ENCODE data around the gene SV2B. TPM values are rescaled to one million over a fixed set of nuclear protein-coding genes. Genes with fewer than 3 reads are reported as not detected.

Gene SV2B
- total RNA-seq, 1 donor from 2014 or later = not detected

GRCh38 chr15:91117375-91117774, 17.3 kb downstream of the SV2B start:
- no peaks in the 10 kb centered on the region for H3K27me3 ChIP-seq (ENCODE audit: insufficient read depth, low read length)
- Mint-ChIP-seq H3K9me3 (ENCODE audit: unreplicated experiment) (peaks cover 6% of the 10 kb centered on the region), H3K27ac (ENCODE audit: unreplicated experiment) (no peak overlapping the region), H3K27me3 (ENCODE audit: low read depth, unreplicated experiment) (peaks cover 12% of the 10 kb centered on the region), H3K4me1 (ENCODE audit: low read depth, unreplicated experiment) (no peaks in the 10 kb centered on the region), H3K4me3 (ENCODE audit: unreplicated experiment) (no peak overlapping the region), H3K36me3 (ENCODE audit: low read depth, unreplicated experiment) (no peaks in the 10 kb centered on the region)
- no peak overlapping the region for H3K9ac ChIP-seq (ENCODE audit: low read length)
- H3K9me3 ChIP-seq (ENCODE audit: insufficient read depth, low read depth, low read length) = no peaks in the 10 kb centered on the region
- no peak overlapping the region for H3K4me2 ChIP-seq (ENCODE audit: low read length)
- no peaks in the 10 kb centered on the region for H3K79me2 ChIP-seq (ENCODE audit: insufficient read depth, low read length)
- H3K36me3 ChIP-seq (ENCODE audit: insufficient read depth, low read length) = no peaks in the 10 kb centered on the region
- DNase-seq (ENCODE audit: low read depth) (no peak), FAIRE-seq (no peak)
- TF ChIP-seq, protein P1, sequence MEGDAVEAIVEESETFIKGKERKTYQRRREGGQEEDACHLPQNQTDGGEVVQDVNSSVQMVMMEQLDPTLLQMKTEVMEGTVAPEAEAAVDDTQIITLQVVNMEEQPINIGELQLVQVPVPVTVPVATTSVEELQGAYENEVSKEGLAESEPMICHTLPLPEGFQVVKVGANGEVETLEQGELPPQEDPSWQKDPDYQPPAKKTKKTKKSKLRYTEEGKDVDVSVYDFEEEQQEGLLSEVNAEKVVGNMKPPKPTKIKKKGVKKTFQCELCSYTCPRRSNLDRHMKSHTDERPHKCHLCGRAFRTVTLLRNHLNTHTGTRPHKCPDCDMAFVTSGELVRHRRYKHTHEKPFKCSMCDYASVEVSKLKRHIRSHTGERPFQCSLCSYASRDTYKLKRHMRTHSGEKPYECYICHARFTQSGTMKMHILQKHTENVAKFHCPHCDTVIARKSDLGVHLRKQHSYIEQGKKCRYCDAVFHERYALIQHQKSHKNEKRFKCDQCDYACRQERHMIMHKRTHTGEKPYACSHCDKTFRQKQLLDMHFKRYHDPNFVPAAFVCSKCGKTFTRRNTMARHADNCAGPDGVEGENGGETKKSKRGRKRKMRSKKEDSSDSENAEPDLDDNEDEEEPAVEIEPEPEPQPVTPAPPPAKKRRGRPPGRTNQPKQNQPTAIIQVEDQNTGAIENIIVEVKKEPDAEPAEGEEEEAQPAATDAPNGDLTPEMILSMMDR (IDR thresholded peaks at IDR 0.05; ENCODE audit: insufficient read depth, low read depth, low read length) = no peak
- TF ChIP-seq EZH2 (IDR thresholded peaks at IDR 0.05; ENCODE audit: insufficient read depth, low read length) = no peak
- no peaks in the 10 kb centered on the region for H4K20me1 ChIP-seq (ENCODE audit: insufficient read depth, low read length)
- no peak overlapping the region for H3K27ac ChIP-seq (ENCODE audit: low read depth, low read length)
- H3K4me3 ChIP-seq (ENCODE audit: insufficient read depth, low read depth, low read length) = no peak overlapping the region
- H3K4me1 ChIP-seq (ENCODE audit: insufficient read depth, low read length) = no peaks in the 10 kb centered on the region
- H2AFZ ChIP-seq (ENCODE audit: low read depth, low read length) = no peak overlapping the region

DNA sequence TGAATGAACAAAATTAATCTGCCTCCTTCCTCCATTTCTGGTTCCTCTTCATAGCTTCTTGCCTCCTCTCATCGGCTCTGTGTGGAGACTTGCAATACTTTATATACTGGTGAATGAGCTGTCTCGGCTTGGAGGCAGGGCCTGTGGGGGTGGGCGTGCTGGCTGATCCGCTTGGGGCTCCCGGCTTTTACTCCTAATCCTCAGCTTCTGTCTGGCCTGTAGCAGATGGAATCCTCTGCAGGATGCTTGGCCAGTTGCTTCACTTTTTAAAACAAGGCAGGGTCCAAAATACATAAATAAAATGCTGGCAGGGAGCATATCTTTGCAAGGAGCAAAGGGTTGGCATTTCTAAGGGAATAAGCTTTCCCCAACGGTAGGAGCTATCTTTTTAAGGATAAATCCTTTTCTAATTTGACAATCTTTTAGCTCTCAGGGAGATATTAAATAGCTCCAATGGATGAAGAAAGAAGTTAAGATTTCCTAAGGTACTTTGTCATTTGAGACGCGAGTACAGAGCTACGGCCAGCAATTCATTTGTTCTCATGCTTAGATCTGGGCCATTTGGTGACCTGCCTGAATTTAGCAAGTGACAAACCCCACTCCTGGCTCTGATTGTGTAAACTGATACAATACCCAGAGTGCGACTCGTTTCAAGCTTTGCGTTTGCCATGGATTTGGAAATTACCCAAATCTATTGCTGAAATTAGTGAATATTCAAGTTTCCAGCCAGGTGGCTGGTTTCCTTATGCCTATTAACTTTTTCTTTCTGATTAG, 18.9 kb downstream of the SV2B start:
- H3K79me2 ChIP-seq (ENCODE audit: insufficient read depth, low read length) = no peaks in the 10 kb centered on the region
- DNase-seq (ENCODE audit: low read depth) = no peak
- no peak overlapping the region for H2AFZ ChIP-seq (ENCODE audit: low read depth, low read length)
- H4K20me1 ChIP-seq (ENCODE audit: insufficient read depth, low read length) = no peaks in the 10 kb centered on the region
- no peaks in the 10 kb centered on the region for H3K36me3 Mint-ChIP-seq (ENCODE audit: low read depth, unreplicated experiment)
- H3K9ac ChIP-seq (ENCODE audit: low read length) = no peak overlapping the region
- no peak for FAIRE-seq
- H3K9me3 ChIP-seq (ENCODE audit: insufficient read depth, low read depth, low read length) = no peaks in the 10 kb centered on the region
- TF ChIP-seq, protein P1 (IDR thresholded peaks at IDR 0.05; ENCODE audit: insufficient read depth, low read depth, low read length) = no peak
- no peak for TF ChIP-seq EZH2 (IDR thresholded peaks at IDR 0.05; ENCODE audit: insufficient read depth, low read length)
- H3K27me3 ChIP-seq (ENCODE audit: insufficient read depth, low read length) = no peaks in the 10 kb centered on the region
- H3K27ac Mint-ChIP-seq (ENCODE audit: unreplicated experiment) = no peak overlapping the region
- no peak overlapping the region for H3K4me2 ChIP-seq (ENCODE audit: low read length)
- H3K27me3 Mint-ChIP-seq (ENCODE audit: low read depth, unreplicated experiment) = peaks cover 14% of the 10 kb centered on the region
- H3K9me3 Mint-ChIP-seq (ENCODE audit: unreplicated experiment) = peaks cover 6% of the 10 kb centered on the region
- no peaks in the 10 kb centered on the region for H3K36me3 ChIP-seq (ENCODE audit: insufficient read depth, low read length)
- H3K4me1 Mint-ChIP-seq (ENCODE audit: low read depth, unreplicated experiment) = no peaks in the 10 kb centered on the region
- H3K4me3 Mint-ChIP-seq (ENCODE audit: unreplicated experiment) = no peak overlapping the region
- H3K27ac ChIP-seq (ENCODE audit: low read depth, low read length) = no peak overlapping the region
- no peaks in the 10 kb centered on the region for H3K4me1 ChIP-seq (ENCODE audit: insufficient read depth, low read length)
- no peak overlapping the region for H3K4me3 ChIP-seq (ENCODE audit: insufficient read depth, low read depth, low read length)

- Histone ChIP-seq H3K4me3 (ENCODE audit: insufficient read depth, low read depth, low read length) (no peak overlapping the region), H3K4me1 (ENCODE audit: insufficient read depth, low read length) (no peaks in the 10 kb centered on the region), H3K36me3 (ENCODE audit: insufficient read depth, low read length) (no peaks in the 10 kb centered on the region), H3K79me2 (ENCODE audit: insufficient read depth, low read length) (no peaks in the 10 kb centered on the region), H3K4me2 (ENCODE audit: low read length) (no peak overlapping the region), H3K9ac (ENCODE audit: low read length) (no peak overlapping the region), H4K20me1 (ENCODE audit: insufficient read depth, low read length) (no peaks in the 10 kb centered on the region), H3K9me3 (ENCODE audit: insufficient read depth, low read depth, low read length) (no peaks in the 10 kb centered on the region), H3K27me3 (ENCODE audit: insufficient read depth, low read length) (no peaks in the 10 kb centered on the region), H3K27ac (ENCODE audit: low read depth, low read length) (no peak overlapping the region), H2AFZ (ENCODE audit: low read depth, low read length) (no peak overlapping the region)
- Mint-ChIP-seq H3K9me3 (ENCODE audit: unreplicated experiment) (no peaks in the 10 kb centered on the region), H3K4me1 (ENCODE audit: low read depth, unreplicated experiment) (no peaks in the 10 kb centered on the region), H3K4me3 (ENCODE audit: unreplicated experiment) (no peak overlapping the region), H3K36me3 (ENCODE audit: low read depth, unreplicated experiment) (no peaks in the 10 kb centered on the region), H3K27ac (ENCODE audit: unreplicated experiment) (no peak overlapping the region), H3K27me3 (ENCODE audit: low read depth, unreplicated experiment) (peaks cover 17% of the 10 kb centered on the region)
- TF ChIP-seq, protein P1 (IDR thresholded peaks at IDR 0.05; ENCODE audit: insufficient read depth, low read depth, low read length) = no peak
- TF ChIP-seq EZH2 (IDR thresholded peaks at IDR 0.05; ENCODE audit: insufficient read depth, low read length) = no peak
- FAIRE-seq (no peak), DNase-seq (ENCODE audit: low read depth) (no peak)
These were observed 22.2 kb downstream of the SV2B start for GRCh38 chr15:91122296-91122695.

Measured in astrocyte (in vitro differentiated cells and primary cell).